Kidney (tissue), 14 donors: ENCODE data around the gene RAB36. TPM values are rescaled to one million over a fixed set of nuclear protein-coding genes. Genes with fewer than 3 reads are reported as not detected.

Source experiments
- DNase-seq, 5 donors: peaks; one replicate each; pipeline ENCODE4 v3.0.0-alpha.2; 2013 to 2020
- FAIRE-seq: peaks from 2 replicates; lab custom pipeline; 2012; peaks lifted over from hg19 to GRCh38; lab: Jason Lieb, UNC
- H3K27ac ChIP-seq, 2 donors: one replicate each; pipeline ENCODE4 v1.7.0; 2013; ENCODE audit warnings: low read depth in 2 of 2, low read length in 2 of 2, inconsistent platforms in 1 of 2
- H3K27me3 ChIP-seq: one replicate; pipeline ENCODE4 v1.7.1; 2013; ENCODE audit warnings: low read length, inconsistent platforms; ENCODE audit not compliant: control insufficient read depth, insufficient read depth
- H3K36me3 ChIP-seq, 3 donors: one replicate each; pipeline versions ENCODE4 v1.7.0 to v1.7.1; 2013; ENCODE audit warnings: low read length in 3 of 3, control low read depth in 1 of 3, inconsistent platforms in 1 of 3; ENCODE audit not compliant: insufficient read depth in 3 of 3, control insufficient read depth in 2 of 3
- H3K4me1 ChIP-seq, 3 donors: one replicate each; pipeline versions ENCODE4 v1.7.0 to v1.7.1; 2013; ENCODE audit warnings: low read length in 3 of 3, inconsistent platforms in 1 of 3, low read depth in 1 of 3; ENCODE audit not compliant: control insufficient read depth in 2 of 3, insufficient read depth in 2 of 3
- H3K4me3 ChIP-seq, 3 donors: one replicate each; pipeline versions ENCODE4 v1.7.0 to v1.8.1; 2013; ENCODE audit warnings: low read length in 3 of 3, control low read depth in 1 of 3, inconsistent platforms in 1 of 3
- H3K9ac ChIP-seq, 3 donors: one replicate each; pipeline versions ENCODE4 v1.7.0 to v1.7.1; 2013; ENCODE audit warnings: low read length in 3 of 3, control low read depth in 1 of 3, inconsistent platforms in 1 of 3
- H3K9me3 ChIP-seq, 3 donors: one replicate each; pipeline versions ENCODE4 v1.7.0 to v1.7.1; 2013; ENCODE audit warnings: low read length in 3 of 3, control low read depth in 1 of 3, inconsistent platforms in 1 of 3; ENCODE audit not compliant: control insufficient read depth in 2 of 3, insufficient read depth in 1 of 3
- intact Hi-C: fragments of 100-400 bp; cut with DNase I; formaldehyde crosslinking; loops from one replicate; pipeline ENCODE4 v1.11.1; 2022
- polyA plus RNA-seq: library from polyadenylated mRNA; stranded (reverse); fragments of 350-450 nt; fragmentation: Illumina TruSeq; extraction: RNeasy Lipid Tissue Mini Kit (QIAGEN cat#74804); gene quantifications from one replicate; pipeline ENCODE4 v1.2.3, GENCODE V29; 2014; ENCODE audit warnings: low read depth, low replicate concordance; ENCODE audit not compliant: insufficient read depth
- total RNA-seq: library from RNA; stranded (reverse); fragmentation: NEBNext Ultra II Directional; extraction: Animal tissue kit (Norgen Biotek cat#: 25700); gene quantifications from one replicate; pipeline ENCODE4 v1.2.1, GENCODE V29; 2021
- TF ChIP-seq, protein P1 (sequence below): IDR thresholded peaks from 3 replicates; pipeline ENCODE4 v1.5.1; 2012; ENCODE audit warnings: mild to moderate bottlenecking, moderate library complexity, borderline replicate concordance; ENCODE audit not compliant: insufficient read depth; ENCODE audit errors: extremely low read depth
- donor health status: control.
- donor health status: control.
- donor health status: control.
- donor health status: control.
- donor health status: control.
- donor health status: DM: yes; HTN: yes; CAD: no.
- donor health status: Normal renal cell carcinoma (clear cell type).

The RAB36 gene
- total and polyA plus RNA-seq, 2 donors from 2014 or later: 9.7 to 30.5 TPM

DNA sequence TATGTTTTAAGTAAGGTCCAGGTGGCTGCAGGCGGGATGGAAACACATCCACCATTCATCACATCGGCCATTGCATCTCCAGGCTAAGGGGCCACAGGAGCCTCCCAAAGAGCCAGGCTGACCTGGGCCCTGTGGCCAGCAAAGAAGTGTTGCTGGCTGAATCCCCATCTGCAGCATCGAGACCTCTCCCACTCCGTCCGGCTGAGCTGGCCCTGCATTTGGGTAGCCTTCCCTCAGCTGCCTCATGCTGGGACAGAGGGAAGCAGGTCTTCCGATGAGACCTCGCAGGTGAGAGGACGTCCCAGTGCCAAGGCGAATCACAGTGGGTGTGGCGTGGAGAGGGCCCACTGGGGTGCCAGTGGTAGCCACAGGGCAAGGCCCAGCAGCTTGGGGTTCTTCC, 28.0 kb upstream of the RAB36 start:
- Histone ChIP-seq H3K9me3 (no peaks in the 10 kb centered on the region), H3K4me3 (no peak overlapping the region), H3K9ac (no peak overlapping the region), H3K4me1 (no peaks in the 10 kb centered on the region), H3K27me3 (no peaks in the 10 kb centered on the region), H3K27ac (no peak overlapping the region), H3K36me3 (peaks cover 0 to 5% (median 0%) of the 10 kb centered on the region in 3 donors)
- FAIRE-seq: no peak
- TF ChIP-seq, protein P1, sequence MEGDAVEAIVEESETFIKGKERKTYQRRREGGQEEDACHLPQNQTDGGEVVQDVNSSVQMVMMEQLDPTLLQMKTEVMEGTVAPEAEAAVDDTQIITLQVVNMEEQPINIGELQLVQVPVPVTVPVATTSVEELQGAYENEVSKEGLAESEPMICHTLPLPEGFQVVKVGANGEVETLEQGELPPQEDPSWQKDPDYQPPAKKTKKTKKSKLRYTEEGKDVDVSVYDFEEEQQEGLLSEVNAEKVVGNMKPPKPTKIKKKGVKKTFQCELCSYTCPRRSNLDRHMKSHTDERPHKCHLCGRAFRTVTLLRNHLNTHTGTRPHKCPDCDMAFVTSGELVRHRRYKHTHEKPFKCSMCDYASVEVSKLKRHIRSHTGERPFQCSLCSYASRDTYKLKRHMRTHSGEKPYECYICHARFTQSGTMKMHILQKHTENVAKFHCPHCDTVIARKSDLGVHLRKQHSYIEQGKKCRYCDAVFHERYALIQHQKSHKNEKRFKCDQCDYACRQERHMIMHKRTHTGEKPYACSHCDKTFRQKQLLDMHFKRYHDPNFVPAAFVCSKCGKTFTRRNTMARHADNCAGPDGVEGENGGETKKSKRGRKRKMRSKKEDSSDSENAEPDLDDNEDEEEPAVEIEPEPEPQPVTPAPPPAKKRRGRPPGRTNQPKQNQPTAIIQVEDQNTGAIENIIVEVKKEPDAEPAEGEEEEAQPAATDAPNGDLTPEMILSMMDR: no peak
- intact Hi-C loops: no loop called here
- DNase-seq: no peak

DNA sequence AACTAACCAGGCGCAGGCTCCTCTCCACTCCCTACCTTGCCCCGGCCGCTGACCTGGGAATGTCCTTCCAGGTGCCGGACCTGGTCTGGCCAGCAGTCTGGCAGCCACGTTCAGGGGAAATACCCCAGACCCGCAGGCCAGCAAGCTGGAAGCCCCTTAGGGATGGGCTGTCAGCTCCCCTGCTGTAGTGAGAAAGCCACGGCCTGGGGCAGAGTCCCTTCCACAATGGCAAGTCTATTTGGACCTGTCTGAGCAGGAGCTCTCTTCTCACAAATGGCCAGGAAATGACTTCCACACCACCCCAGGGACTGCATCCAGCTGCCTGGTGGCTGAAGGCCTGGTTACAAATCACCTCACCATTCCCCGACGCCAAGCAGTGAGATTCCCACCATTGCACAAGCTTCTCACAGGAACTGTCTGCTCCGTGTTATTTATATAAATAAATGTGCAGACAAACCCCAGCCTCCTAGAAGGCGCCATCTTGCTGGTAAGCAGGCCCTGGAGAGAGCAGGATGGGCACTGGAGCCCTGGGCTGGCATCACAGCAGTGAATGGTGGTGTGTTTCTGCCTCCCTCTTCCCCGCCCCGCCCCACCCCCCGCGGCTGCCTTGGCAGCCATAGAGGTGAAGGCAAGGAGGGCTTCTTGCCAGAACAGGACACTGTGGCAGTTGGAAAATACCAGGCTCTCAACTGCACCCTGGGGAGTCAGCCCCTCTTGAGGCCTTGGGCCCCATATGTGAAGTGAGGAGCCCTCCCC, 27.2 kb upstream of the RAB36 start:
- H3K27ac ChIP-seq: no peak overlapping the region
- no peaks in the 10 kb centered on the region for H3K4me1 ChIP-seq
- H3K4me3 ChIP-seq: no peak overlapping the region
- no peak overlapping the region for H3K9ac ChIP-seq
- FAIRE-seq: no peak
- H3K27me3 ChIP-seq: no peaks in the 10 kb centered on the region
- TF ChIP-seq, protein P1: no peak
- H3K9me3 ChIP-seq: no peaks in the 10 kb centered on the region
- H3K36me3 ChIP-seq: peaks cover 0 to 5% (median 0%) of the 10 kb centered on the region in 3 donors
- DNase-seq: no peak
- intact Hi-C loops: no loop called here

DNA sequence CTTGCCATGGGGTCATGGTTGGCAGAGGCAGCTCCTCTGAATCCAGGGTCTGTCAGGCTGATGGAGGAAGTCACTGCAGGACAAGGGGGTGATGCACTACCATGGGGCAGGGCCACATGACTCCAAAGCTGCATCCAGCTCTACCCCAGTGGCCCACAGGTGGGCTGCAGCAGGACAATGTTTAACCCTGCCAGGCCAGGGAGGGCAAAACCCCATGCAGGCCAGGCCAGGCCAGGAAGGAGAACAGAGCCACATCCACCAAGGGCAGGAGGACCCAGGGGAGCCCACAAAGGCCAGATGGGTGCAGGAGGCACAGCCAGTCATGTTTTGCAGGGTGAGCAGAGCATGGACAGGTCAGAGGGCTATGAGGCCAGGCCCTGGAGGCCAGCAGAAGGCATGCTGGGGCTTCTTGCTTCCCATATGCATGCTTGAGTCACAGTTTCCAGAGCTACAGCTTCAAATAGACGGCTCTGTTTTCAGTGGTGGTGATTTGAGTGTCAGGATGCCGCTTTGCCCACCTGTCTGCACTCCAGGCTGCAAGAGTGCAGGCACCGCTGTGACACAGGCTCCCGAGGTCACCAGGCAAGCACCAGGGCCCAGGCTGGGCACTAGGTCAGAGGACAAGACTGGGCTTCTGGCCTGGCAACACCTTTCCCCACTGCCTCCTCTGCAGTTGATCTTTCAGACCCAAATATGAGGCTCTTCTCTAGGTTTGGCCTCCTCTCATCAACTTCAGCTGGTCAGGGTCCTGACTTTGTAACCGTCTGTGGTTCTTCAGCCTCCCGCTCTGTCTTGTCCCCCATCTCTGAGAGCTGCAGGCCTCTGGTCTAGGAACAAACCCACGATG, 26.4 kb upstream of the RAB36 start:
- Histone ChIP-seq H3K9me3 (no peaks in the 10 kb centered on the region), H3K27ac (no peak overlapping the region), H3K27me3 (no peaks in the 10 kb centered on the region), H3K4me1 (no peaks in the 10 kb centered on the region), H3K36me3 (peaks cover 0 to 5% (median 0%) of the 10 kb centered on the region in 3 donors), H3K9ac (no peak overlapping the region), H3K4me3 (no peak overlapping the region)
- FAIRE-seq (no peak), DNase-seq (no peak)
- intact Hi-C loops: no loop called here
- TF ChIP-seq, protein P1: no peak
